K562 (cell line): ENCODE results near the gene TUBA1B. TPM values are rescaled to one million over a fixed set of nuclear protein-coding genes. Genes with fewer than 3 reads are reported as not detected.

Experiments
- IFI16 ChIP-seq: fragments of 250-450 bp; sonication (Bioruptor Pico); IDR thresholded peaks from 2 replicates; pipeline ENCODE4 v2.1.2; 2022; ENCODE audit warnings: mild to moderate bottlenecking, inconsistent platforms
- LCOR ChIP-seq: sonication (generic); formaldehyde crosslinking; IDR thresholded peaks from 2 replicates; pipeline ENCODE4 v1.8.0; 2022; ENCODE audit warnings: mild to moderate bottlenecking, missing genetic modification reagents
- POLR2G ChIP-seq: fragments of 200-400 bp; formaldehyde crosslinking; IDR thresholded peaks from 2 replicates; pipeline ENCODE4 v1.6.1; 2017; ENCODE audit warnings: low read depth, mild to moderate bottlenecking, antibody characterized with exemption, low read length, moderate library complexity
- RBM17 ChIP-seq: fragments of 200-400 bp; formaldehyde crosslinking; IDR thresholded peaks from 2 replicates; pipeline ENCODE4 v1.6.1; 2017; ENCODE audit warnings: low read depth, mild to moderate bottlenecking, low read length, borderline replicate concordance
- RHOXF2B ChIP-seq: fragments of 250-450 bp; sonication (Bioruptor Pico); conservative IDR thresholded peaks from 2 replicates; pipeline ENCODE4 v1.5.1; 2021
- RNF2 ChIP-seq: sonication (generic); IDR thresholded peaks from 2 replicates; pipeline ENCODE4 v1.6.1; 2016
- SREBF2 ChIP-seq: sonication (generic); formaldehyde crosslinking; IDR thresholded peaks from 2 replicates; pipeline ENCODE4 v1.4.0; 2020; ENCODE audit warnings: mild to moderate bottlenecking, missing genetic modification reagents
- U2AF2 ChIP-seq: fragments of 200-400 bp; formaldehyde crosslinking; optimal IDR thresholded peaks from 2 replicates; pipeline ENCODE3; 2017; ENCODE audit warnings: low read depth, mild to moderate bottlenecking, low read length
- ZFP1 ChIP-seq: fragments of 450-650 bp; formaldehyde crosslinking; IDR thresholded peaks from 2 replicates; pipeline ENCODE4 v1.4.0; 2020; ENCODE audit warnings: mild to moderate bottlenecking, mixed read lengths
- ZNF121 ChIP-seq: sonication (generic); formaldehyde crosslinking; conservative IDR thresholded peaks from 2 replicates; pipeline ENCODE4 v1.8.0; 2022; ENCODE audit warnings: missing genetic modification reagents
- ZNF764 ChIP-seq: fragments of 250-450 bp; sonication (Bioruptor Pico); IDR thresholded peaks from 2 replicates; pipeline ENCODE4 v1.4.0; 2020; ENCODE audit warnings: low read depth, mild to moderate bottlenecking, moderate library complexity
- polyA plus RNA-seq, 8 experiments: library from polyadenylated mRNA; depleted of rRNA in 4 of 8; stranded (reverse) in 5 of 8; unstranded in 3 of 8; fragments of >200 nt; fragmentation: Nextera tagmentation in 2 of 8; fragmentation: Illumina TruSeq in 1 of 8; extraction: Ambion mirVana in 2 of 8; extraction: Trizol in 1 of 8; gene quantifications; 2 replicates each; pipeline versions ENCODE4 v1.2.1 to v1.2.3, GENCODE V29; 2011 to 2014; ENCODE audit warnings: inconsistent platforms in 1 of 8, missing spikeins in 1 of 8
- total RNA-seq, 7 experiments: library from RNA; depleted of rRNA in 6 of 7; stranded (reverse); fragments of >200 nt in 6 of 7; fragmentation: Illumina TruSeq in 2 of 7; extraction: Trizol in 2 of 7; gene quantifications; 2 replicates each; pipeline versions ENCODE4 v1.2.1 to v1.2.3, GENCODE V29; 2011 to 2021; ENCODE audit warnings: low replicate concordance in 1 of 7
- TF ChIP-seq, protein P1 (sequence below), 2 experiments: fragments of 200-800 bp in 1 of 2; sonication (Bioruptor generic) in 1 of 2; sonication (generic) in 1 of 2; formaldehyde crosslinking in 1 of 2; IDR thresholded peaks in 1 of 2; conservative IDR thresholded peaks in 1 of 2; 2 replicates each; pipeline versions ENCODE4 v1.5.0 to v1.6.1; 2016 to 2020; ENCODE audit warnings: missing compliant biosample characterization in 1 of 2, missing genetic modification characterization in 1 of 2, missing genetic modification reagents in 1 of 2
- TF ChIP-seq, protein P2 (sequence below): fragments of 450-650 bp; IDR thresholded peaks from 2 replicates; pipeline ENCODE4 v1.6.1; 2016; ENCODE audit warnings: borderline replicate concordance
- TF ChIP-seq, protein P3 (sequence below): fragments of 250-450 bp; sonication (Bioruptor Pico); IDR thresholded peaks from 2 replicates; pipeline ENCODE4 v1.8.0; 2022; ENCODE audit warnings: inconsistent platforms
- TF ChIP-seq, protein P4 (sequence below): fragments of 250-450 bp; sonication (Bioruptor Pico); IDR thresholded peaks from 2 replicates; pipeline ENCODE4 v1.5.0; 2021; ENCODE audit warnings: mild to moderate bottlenecking, borderline replicate concordance
- TF ChIP-seq, protein P5 (sequence below): sonication (generic); formaldehyde crosslinking; IDR thresholded peaks from 2 replicates; pipeline ENCODE4 v1.5.0; 2020; ENCODE audit warnings: missing genetic modification reagents

TUBA1B gene
- total and polyA plus RNA-seq, 9 of the 15 experiments (the other 6 are each of a cell fraction or from before 2014, with no cell fraction given), result 2,189 to 4,624 (median 2,628) TPM

DNA sequence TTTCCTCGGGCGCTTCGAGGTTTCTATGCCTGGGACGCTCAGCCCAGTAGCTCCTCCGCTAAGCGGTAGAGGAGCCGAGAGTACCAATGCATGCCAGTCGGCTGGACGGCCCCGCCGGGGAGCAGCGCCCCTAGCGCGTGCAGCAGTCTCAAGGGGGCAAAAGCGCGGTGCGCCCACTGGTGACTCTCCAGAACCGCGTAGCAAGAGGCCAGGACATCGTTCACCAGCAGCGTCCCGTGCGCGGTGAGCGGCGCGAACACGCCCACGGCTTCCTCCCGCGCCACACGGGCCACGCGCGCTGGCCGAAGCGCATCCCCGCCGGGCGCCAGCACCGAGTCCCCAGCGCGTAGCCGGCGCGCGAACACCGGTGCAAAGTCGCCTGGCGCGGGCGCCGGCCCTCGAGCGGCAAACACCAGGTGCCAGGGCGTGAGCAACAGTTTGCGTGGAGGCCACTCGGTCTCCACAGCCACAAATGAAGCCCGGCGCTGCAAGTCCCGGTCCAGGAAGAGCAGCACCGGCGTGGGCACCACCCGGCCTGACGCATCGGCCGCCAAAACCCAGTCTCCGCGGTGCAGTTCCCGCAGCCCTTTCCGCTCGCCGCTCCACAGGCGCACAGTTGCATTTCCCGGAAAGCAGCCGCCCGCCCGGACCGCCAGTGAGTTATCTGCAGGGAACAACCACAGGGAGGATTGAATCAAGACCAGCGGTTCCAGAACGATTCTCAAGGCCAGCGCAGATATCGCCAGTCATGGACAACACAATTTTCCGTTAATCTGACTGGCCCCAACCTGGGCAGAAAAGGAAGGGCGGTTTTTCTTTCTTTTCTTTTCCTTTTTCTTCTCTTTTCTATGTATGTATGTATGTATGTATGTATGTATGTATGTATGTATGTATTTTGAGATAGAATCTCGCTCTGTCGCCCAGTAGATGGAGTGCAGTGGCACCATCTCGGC is 41.1 kb downstream of the TUBA1B start (continued):
- no peak for TF ChIP-seq RHOXF2B
- TF ChIP-seq ZFP1, result no peak
- TF ChIP-seq ZNF121 (CRISPR knock-in tag), result no peak
- peak; percentile 78 for TF ChIP-seq POLR2G
- no peak for TF ChIP-seq IFI16 (CRISPR knock-in tag)
- TF ChIP-seq, protein P1, sequence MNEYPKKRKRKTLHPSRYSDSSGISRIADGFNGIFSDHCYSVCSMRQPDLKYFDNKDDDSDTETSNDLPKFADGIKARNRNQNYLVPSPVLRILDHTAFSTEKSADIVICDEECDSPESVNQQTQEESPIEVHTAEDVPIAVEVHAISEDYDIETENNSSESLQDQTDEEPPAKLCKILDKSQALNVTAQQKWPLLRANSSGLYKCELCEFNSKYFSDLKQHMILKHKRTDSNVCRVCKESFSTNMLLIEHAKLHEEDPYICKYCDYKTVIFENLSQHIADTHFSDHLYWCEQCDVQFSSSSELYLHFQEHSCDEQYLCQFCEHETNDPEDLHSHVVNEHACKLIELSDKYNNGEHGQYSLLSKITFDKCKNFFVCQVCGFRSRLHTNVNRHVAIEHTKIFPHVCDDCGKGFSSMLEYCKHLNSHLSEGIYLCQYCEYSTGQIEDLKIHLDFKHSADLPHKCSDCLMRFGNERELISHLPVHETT (CRISPR knock-in tag; conservative IDR thresholded peaks at IDR 0.05 in 1 of 2, IDR thresholded peaks at IDR 0.05 in 1 of 2), result peak in 1 of 2 experiments; percentile 43; a peak in 1 of 4 replicates
- no peak for TF ChIP-seq SREBF2 (CRISPR knock-in tag)
- TF ChIP-seq, protein P2, sequence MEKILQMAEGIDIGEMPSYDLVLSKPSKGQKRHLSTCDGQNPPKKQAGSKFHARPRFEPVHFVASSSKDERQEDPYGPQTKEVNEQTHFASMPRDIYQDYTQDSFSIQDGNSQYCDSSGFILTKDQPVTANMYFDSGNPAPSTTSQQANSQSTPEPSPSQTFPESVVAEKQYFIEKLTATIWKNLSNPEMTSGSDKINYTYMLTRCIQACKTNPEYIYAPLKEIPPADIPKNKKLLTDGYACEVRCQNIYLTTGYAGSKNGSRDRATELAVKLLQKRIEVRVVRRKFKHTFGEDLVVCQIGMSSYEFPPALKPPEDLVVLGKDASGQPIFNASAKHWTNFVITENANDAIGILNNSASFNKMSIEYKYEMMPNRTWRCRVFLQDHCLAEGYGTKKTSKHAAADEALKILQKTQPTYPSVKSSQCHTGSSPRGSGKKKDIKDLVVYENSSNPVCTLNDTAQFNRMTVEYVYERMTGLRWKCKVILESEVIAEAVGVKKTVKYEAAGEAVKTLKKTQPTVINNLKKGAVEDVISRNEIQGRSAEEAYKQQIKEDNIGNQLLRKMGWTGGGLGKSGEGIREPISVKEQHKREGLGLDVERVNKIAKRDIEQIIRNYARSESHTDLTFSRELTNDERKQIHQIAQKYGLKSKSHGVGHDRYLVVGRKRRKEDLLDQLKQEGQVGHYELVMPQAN, result no peak
- TF ChIP-seq, protein P3, sequence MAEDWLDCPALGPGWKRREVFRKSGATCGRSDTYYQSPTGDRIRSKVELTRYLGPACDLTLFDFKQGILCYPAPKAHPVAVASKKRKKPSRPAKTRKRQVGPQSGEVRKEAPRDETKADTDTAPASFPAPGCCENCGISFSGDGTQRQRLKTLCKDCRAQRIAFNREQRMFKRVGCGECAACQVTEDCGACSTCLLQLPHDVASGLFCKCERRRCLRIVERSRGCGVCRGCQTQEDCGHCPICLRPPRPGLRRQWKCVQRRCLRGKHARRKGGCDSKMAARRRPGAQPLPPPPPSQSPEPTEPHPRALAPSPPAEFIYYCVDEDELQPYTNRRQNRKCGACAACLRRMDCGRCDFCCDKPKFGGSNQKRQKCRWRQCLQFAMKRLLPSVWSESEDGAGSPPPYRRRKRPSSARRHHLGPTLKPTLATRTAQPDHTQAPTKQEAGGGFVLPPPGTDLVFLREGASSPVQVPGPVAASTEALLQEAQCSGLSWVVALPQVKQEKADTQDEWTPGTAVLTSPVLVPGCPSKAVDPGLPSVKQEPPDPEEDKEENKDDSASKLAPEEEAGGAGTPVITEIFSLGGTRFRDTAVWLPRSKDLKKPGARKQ (CRISPR knock-in tag), result no peak
- no peak for TF ChIP-seq ZNF764
- no peak for TF ChIP-seq U2AF2
- TF ChIP-seq, protein P4, sequence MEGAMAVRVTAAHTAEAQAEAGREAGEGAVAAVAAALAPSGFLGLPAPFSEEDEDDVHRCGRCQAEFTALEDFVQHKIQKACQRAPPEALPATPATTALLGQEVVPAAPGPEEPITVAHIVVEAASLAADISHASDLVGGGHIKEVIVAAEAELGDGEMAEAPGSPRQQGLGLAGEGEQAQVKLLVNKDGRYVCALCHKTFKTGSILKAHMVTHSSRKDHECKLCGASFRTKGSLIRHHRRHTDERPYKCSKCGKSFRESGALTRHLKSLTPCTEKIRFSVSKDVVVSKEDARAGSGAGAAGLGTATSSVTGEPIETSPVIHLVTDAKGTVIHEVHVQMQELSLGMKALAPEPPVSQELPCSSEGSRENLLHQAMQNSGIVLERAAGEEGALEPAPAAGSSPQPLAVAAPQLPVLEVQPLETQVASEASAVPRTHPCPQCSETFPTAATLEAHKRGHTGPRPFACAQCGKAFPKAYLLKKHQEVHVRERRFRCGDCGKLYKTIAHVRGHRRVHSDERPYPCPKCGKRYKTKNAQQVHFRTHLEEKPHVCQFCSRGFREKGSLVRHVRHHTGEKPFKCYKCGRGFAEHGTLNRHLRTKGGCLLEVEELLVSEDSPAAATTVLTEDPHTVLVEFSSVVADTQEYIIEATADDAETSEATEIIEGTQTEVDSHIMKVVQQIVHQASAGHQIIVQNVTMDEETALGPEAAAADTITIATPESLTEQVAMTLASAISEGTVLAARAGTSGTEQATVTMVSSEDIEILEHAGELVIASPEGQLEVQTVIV (CRISPR knock-in tag), result no peak
- TF ChIP-seq RNF2, result peak; percentile 44
- TF ChIP-seq, protein P5, sequence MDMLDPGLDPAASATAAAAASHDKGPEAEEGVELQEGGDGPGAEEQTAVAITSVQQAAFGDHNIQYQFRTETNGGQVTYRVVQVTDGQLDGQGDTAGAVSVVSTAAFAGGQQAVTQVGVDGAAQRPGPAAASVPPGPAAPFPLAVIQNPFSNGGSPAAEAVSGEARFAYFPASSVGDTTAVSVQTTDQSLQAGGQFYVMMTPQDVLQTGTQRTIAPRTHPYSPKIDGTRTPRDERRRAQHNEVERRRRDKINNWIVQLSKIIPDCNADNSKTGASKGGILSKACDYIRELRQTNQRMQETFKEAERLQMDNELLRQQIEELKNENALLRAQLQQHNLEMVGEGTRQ (CRISPR knock-in tag), result no peak
- TF ChIP-seq RBM17, result no peak
- TF ChIP-seq LCOR (CRISPR knock-in tag), result peak; percentile 84; the same call in 1 of the 2 replicates
